Activated T-helper 1 cell treated with anti-CD3 and anti-CD28 coated beads, Interleukin-2, amount 50 U/mL, for 16 hours (primary cell): ENCODE measurements around the gene ATG5.

Experiments used
- DNase-seq, 2 donors: peaks; one replicate each; pipeline ENCODE4 v3.0.0-alpha.2; 2020; ENCODE audit warnings: low read depth in 1 of 2, low spot score in 1 of 2

The ATG5 gene

DNA sequence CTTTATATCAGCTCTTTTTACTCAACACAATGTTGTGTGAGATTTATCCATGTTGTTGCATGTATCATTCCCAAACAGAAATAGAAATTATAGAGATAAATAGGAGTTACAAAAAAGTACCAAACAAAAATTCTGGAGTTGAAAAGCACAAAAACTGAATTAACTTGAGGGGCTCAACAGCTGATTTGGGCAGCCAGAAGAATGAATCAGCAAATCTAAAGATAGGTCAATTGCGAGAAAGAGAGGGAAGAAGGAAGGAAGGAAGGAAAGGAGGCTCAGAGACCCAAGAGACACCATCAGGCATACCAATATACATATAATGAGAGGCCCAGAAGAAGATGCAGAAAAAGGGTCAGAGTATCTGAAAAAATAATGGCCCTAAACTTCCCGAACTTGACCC, 98.9 kb downstream of the ATG5 start:
- DNase-seq: no peak

DNA sequence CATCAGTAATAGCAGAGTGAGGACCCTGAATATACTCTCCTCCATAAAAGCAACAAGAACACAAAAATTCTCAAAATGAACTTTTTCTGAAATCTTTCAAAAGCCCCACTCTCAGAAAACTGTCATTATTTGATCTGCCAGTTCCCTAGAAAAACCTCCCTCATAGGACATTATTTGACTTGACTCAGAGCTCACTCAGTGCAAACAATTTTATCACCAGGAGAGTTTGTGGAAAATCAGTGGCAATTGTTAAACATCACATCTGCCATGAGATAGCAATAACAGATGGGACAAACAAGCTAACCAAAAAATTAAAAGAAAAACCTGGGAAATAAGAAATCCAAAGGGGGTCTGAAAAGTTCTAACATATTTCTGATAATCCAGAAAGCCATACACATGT, 100.0 kb downstream of the ATG5 start:
- DNase-seq: no peak

DNA sequence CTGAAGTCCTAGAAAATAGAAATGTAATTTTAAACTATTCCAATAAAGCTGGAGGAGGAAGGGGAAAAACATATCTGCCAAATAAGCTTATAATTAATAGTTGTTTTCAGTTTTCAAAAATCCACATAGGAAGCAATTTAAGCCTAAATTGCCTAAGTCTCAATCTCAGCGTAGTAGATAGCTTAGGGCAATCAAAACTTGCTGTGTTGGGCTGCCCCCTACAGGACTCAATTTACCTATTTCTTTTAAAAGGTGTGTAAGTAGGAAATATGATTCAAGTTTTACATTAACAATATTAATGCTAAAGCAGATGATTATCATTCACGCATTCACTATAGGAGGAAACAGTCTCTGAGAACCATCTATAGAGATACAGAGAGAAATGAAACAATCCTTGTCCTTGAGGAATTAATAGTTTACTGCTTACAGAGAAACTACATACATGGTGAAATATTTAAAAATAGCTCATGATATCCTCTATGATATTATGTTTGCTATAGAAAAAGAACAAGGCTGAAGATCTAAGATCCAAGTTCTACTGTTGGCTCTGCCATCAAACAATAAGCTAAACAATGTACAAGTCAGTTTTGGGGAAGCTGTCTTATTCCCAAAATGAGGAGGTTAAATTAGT, 102.1 kb downstream of the ATG5 start:
- DNase-seq: peak; percentile 32 to 42

DNA sequence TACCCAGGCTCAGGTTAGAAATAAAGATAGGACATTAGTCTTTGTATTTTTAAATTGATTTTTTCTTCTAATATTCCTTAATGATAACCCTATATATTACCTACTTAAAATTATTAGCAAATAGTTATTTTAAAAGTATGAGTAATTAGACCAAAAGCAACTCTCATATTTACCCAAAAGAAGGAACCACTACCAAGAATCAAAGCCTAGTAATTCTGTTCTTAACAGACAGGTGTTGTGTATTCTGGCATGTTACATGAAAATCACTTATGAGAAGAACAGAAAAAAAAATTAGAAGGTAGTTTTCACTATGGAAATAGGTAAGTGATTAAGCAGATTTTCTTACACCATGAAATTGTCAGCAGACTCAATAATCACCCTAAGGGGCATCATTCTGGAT, 105.1 kb downstream of the ATG5 start:
- DNase-seq: no peak

DNA sequence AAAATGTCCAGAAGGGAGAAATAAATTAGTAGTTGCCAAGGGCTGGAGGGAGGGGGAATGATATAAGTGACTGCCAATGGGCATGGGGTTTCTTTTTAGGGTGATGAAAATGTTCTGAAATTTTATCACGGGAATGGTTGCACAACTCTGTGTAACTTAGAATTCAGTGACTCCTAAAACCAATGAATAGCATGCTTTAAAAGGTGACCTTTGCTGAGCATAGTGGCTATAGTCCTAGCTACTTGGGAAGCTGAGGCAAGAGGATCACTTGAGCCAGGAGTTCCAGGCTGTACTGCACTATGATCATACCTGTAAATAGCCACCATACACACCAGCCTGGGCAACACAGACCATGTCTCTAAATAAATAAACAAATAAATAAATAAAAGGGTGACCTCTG, 109.0 kb downstream of the ATG5 start:
- DNase-seq: no peak

DNA sequence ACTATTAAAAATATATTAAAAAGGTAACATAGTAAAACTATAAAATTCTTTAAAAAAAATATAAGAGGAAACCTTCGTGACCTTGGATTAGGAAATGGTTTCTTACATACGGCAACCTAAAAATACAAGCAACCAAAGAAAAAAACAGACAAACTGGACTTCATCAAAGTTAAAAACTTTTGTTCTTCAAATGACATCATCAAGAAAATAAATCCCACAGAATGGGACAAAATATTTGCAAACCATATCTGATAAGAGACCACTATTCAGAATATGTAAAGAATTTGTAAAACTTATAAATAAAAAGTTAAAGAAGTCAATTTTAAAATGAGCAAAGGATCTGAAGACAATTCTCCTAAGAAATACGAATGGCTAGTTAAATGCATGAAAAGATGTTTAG, 110.0 kb downstream of the ATG5 start:
- DNase-seq: no peak

DNA sequence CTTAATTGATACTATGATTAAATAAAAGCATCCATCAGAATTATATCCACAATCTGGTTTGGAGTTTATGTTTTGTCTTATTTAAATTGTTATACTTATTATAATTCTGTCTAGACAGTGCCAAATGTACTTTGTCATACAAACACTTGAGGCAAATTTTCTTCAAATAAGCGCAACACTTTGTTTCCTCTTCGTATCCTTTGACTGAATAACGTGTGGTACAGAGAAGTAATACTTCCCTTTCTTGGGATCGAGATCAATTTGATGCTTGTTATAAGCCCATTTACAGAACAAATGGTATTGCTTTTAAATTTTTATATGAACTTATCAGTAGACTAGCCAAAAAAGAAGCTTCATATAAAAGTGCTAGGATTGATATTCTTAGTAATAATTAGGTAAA, 111.0 kb downstream of the ATG5 start:
- no peak for DNase-seq

DNA sequence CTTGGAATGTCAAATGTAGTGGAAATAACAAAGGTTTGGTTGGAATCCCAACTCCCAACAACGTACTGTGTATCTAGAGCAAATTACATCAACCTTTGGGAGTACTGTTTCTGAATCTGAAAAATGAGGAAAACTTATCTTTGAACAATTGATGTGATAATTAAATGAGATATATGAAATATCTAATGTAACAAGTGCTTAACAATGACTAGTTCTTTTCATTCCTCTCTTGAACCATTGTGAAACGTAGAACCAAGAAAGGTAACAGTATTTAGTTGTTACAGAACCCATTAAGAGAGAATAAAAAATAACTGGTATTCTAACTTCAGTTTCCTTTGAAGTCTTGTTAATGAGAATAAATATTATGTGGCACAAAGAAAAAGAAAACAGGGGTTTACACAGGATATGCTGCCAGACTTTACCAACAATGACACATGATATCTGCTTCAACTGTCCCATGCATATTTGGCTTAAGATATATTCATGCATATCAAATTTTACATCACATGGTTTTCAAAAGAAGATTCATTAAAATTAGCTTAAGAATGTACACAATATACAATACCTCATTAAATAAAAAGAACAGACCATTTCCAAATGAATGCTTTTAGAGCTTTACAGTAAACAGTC, 111.8 kb downstream of the ATG5 start:
- no peak for DNase-seq

DNA sequence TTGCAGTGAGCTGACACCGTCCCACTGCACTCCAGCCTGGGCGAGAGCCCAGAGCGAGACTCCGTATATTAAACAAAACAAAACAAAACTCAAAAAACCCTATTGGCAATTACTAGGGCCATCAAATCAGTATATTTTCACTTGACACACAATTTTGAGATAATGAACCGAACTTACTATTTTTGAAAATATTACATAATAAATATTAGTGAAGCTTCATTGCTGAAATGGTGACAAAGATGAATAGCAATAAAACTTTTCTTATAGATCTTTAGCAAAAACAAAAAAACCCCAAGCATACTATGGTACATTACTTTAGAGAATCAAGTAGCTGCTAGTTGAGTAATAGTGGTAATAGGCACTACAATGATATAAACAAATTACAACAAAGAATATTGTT, 113.0 kb downstream of the ATG5 start:
- no peak for DNase-seq

DNA sequence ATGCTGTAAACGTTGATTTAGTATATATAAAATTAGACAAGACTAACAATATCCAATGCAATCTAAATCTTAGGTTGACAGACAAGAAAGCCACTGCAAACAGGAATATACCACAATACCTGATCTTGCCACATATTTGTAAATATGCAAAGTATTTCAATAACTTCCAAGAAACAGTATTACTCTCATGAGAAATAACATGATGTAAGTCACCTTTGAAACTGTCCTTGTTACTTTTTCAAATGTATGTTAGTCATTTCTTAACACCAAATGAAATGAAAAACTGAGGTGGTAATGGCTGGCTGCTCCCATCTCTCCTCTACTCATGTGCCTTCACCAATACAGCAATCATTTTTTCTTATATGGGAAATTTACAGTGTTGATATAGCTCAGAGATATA, 118.7 kb downstream of the ATG5 start:
- DNase-seq: no peak

DNA sequence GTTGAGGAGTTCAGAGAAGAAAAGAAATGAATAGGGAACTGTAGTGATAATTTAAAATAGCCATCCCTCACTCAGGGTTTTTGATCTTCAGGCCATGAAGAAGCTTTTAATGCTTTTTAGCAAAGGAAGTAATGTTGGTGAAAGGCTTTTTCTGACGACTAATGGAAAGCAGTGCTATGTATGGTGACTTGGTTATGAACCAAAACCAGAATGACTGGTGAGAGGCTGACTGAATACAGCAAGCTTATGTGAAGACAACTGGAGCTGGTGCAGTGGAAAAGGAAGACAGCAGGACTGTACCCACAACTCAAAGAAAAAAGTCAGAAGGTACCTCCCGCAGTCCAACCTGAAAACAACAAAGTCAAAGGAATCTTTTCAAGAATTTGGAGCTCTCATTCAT, 120.6 kb downstream of the ATG5 start:
- DNase-seq: no peak

DNA sequence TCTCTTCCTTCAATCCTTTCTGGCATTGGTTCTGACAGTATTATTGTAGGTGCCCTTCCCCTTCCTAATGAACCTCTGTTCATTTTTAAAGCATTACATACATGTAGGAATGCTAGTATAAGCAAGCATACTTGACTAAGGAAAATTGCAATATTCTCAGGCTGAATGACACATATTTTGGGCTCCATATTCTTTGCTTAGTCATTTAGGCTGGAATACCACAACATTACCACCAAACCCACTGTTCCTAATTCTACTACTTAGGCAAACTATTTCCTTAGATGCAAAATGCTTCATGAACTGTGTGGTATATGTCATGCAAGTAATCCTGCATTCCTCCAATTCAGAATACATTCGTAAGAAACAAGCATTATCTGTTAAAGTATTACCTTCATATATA, 125.6 kb downstream of the ATG5 start:
- no peak for DNase-seq

DNA sequence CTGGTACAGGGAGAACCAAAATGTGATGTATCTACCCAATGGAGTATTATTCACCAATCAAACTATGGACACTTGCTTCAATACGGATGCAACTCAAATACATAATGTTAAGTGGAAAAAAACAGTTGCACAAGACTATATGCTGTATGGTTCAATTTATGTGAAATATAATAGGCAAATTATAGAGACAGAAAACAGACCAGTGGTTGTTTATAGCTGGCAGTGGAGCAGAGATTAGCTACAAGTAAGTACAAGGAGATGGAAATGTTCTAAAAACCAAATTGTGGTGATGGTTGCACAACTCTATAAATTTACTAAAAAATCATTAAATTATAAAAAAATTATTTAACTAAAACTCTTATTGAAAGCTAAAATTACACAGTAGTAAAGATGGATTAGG, 126.2 kb downstream of the ATG5 start:
- no peak for DNase-seq

DNA sequence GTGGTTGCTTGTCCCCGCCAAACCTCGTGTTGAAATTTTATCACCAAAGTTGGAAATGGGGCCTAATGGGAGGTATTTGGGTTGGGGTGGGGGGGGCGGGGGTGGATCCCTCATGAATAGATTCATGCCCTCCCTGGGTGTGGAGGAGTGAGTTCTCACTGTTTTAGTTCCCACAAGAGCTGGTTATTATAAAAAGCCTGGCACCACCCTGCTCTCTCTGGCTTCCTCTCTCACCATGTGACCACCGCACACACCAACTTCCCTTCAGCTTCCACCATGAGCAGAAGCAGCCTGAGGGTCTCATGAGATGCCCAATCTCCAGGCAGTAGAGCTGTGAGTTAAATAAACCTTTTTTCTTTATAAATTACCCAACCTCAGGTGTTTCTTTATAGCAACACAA, 128.1 kb downstream of the ATG5 start:
- no peak for DNase-seq

DNA sequence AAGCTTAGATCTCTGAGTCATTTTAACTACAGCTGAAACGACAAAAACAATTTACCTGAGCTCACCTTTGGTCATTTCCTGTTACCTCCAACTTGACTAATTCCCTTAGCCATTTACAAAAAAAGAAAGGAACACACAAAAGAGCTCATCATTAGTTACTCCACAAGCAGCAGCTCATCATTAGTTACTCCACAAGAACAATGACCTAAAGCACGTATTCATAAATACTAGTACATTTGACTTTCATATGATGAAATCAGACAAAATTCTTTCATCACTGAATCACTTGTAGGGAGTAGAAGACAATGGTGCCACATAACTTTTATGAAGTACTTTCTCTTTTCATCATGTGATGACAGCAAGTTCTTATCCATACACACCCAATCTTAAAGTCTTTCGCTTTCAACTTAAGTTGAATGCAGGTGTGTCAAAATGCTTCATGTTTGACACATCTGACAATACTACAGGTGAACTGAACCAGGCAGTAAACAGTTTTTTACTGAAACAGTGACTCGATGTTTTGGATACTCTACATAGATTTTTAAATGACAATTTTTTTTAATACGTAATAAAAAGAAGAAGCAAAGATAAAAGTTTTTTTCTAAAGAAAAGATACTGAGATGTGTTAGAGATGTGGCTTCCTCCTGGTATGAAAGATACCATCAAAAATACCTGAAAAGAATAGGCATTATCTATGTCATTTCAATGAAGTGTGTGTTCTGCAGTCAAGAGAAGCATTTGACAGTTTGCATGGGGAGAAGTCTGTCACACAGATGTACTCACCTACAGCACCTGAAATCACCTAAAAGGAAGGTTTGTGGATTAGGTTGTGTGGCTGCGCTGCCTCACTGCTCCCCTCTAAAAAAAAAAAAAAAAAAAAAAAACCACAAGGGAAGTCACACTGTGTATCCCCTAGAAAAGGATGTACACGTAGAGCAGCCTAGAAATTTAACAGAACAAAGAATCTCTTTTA, 130.3 kb downstream of the ATG5 start:
- no peak for DNase-seq

DNA sequence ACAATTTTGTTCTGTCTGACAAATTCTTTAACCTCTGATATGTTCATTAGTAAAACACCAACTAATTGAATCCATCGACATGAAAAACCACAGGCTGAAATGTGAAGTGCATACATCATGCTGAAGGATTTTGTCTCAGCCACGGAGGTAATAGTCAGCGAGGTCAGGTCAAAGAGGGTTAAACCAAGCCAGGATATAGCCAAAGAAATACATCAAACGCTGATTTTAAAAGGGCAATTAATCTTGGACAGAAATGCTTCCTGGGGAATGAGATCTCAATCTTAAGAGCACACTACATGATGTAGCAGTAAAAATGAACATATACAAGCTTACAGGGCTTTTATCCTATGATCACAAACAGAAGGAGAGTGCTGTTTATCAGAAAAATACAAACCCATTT, 132.7 kb downstream of the ATG5 start:
- no peak for DNase-seq

DNA sequence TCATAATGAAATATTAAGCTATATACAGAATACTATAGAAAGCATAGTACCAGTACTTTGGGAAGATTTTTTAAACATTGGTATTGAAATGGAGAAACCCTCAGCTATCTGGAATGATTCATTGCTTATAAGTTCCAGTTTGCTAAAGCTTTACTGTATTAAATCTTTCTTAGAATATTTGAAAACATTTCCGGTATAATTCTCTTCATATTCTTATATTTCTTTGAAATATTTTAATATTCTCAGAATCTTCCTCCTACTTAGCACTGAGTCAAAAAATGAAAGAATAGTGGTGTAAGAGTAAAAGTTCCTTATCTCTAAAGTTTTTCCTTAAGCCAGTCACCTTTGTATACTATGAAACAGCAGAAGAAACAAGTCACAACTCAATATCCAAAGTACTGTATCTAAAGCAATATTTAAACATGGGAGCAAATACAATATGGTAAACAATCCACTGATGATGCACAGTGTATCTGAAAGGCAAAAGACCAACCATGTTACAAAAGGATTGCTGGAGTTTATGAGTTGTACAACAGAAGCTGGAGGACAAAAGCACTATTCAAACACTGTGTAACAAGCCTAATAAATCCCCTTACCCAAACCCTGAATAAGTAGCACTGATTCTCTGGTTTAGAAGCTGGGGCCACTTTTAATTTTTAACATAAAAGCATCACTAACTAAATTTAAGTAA, 137.3 kb downstream of the ATG5 start:
- no peak for DNase-seq

DNA sequence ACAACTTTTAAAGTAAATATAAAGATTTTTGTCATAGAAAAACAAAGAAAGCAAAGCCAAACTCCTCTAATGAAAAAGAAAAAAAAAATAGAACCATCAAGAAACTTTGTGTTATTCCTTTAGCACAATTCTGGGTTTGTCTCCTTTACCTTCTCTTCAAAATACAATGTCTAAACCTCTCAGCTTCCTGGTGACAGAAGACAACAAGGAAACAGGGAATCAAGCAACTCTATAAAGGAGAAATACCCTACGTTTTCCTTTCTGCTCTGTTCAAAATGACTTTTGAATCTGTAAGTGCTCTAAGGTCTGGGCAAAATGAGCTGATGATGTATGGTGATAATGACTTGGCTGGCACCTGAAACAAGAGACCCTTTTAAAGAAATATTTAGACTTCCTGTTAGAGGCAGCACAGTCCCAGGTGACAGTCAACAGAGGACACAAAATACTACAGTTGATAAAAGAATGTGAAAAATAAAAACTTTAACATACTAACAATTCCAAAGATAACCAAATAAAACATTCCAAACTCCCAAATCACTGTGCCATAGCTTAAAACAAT, 138.1 kb downstream of the ATG5 start:
- no peak for DNase-seq

DNA sequence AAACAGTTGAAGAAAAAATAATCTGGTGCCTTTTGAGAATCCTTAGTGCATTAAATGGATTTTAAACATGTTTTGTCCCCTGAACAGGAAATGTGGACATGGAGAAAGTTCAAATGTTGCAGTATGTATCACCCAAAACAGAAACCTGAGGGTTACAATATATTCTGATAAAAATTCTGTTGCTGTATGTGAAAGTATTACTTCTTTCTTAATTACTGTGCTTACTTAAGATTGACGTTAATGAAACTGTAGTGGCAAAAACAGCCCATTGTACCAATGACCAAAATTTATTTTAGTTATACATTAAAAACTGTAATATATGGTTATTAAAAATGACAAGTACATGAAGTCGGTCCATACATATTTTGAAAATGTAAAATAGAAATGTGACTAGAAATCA, 138.8 kb downstream of the ATG5 start:
- DNase-seq: no peak

DNA sequence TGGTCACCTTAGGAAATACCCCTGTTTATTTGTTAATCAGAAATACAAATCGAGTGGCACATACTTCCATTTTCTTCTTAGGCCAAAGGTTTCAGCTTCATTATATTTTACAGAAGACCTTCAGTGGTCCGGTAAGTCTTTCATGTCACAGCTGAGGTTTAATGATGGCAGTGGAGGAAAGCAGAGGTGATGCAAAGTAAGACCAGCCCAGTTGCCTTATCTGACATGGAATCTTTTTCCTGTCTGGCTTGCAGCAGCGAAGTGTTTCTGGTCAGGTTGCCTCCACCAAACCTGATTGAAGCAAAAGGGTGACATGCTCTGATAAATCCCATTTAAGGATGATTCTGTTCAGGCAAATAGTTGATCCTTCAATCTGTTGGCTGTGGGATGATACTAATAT, 139.4 kb downstream of the ATG5 start:
- no peak for DNase-seq

DNA sequence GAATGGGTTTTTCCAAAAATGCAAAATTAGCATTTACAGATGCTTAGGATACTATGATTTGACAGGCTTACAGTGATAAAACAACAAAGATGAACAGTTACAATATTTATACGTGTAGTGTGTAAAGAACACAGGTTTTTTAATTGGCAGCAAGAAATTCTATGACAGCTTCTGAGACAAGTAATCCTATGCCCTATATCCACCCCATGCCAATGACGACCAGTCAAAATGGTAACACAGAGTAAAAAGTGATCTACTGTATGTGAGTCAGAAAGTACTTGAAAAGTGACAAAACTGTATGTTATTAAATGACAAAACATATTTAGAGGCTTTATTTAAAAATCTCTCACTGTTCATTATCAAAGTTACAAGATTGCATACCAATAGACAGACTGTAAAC, 139.9 kb downstream of the ATG5 start:
- DNase-seq: no peak
